HFFc6 (cell line): ENCODE measurements around the gene CDH13. TPM values are rescaled to one million over a fixed set of nuclear protein-coding genes. Genes with fewer than 3 reads are reported as not detected.

Experiments used
- DNase-seq: peaks from one replicate; pipeline ENCODE4 v3.0.0-alpha.2; 2018
- H3K27ac Mint-ChIP-seq: 2 replicates; pipeline ENCODE4 v1.8.0; 2020; ENCODE audit warnings: mild to moderate bottlenecking, mixed read lengths
- H3K27me3 Mint-ChIP-seq: 2 replicates; pipeline ENCODE4 v1.8.0; 2021; ENCODE audit warnings: mild to moderate bottlenecking, moderate library complexity, mixed read lengths; ENCODE audit not compliant: insufficient read depth
- H3K36me3 Mint-ChIP-seq: 2 replicates; pipeline ENCODE4 v1.8.0; 2021; ENCODE audit warnings: low read depth, mixed read lengths
- H3K4me1 Mint-ChIP-seq: 2 replicates; pipeline ENCODE4 v1.8.0; 2020; ENCODE audit warnings: low read depth, mixed read lengths
- H3K4me3 Mint-ChIP-seq: 2 replicates; pipeline ENCODE4 v1.8.0; 2020; ENCODE audit warnings: mild to moderate bottlenecking, moderate library complexity, mixed read lengths
- H3K9me3 Mint-ChIP-seq: 2 replicates; pipeline ENCODE4 v1.8.0; 2020; ENCODE audit warnings: mild to moderate bottlenecking, mixed read lengths
- total RNA-seq, 6 experiments: library from RNA; stranded (reverse); fragmentation: NEBNext Ultra II Directional; extraction: Animal tissue kit (Norgen Biotek cat#: 25700); gene quantifications; 2 replicates in 1 of 6; 3 replicates in 5 of 6; pipeline ENCODE4 v1.2.3, GENCODE V29; 2021
- TF ChIP-seq, protein P1 (sequence below): fragments of 200-600 bp; sonication (generic); IDR thresholded peaks from 2 replicates; pipeline ENCODE4 v1.5.0; 2021; ENCODE audit warnings: antibody characterized with exemption, mild to moderate bottlenecking

Gene CDH13
- total RNA-seq, 6 experiments from 2014 or later, result 3.6 to 14.7 (median 4.7) TPM

DNA sequence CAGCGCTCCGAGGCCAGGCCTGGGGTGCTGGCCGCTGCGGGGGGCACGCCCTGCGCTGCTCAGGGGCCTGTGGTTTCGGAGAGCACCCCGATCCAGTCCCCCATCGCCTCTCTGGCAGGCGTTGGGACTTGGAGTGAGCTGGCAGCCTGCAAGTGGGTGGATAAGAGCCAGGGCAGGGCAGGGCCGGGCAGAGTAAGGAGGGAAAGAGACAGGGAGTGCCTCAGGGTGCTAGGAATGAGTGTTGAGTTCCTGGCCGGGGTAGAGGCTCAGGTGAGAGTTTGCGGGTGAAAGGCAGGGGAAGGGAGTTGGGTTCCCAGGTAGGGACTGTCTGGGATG lies 1.3 kb downstream of the CDH13 start:
- Mint-ChIP-seq H3K36me3 (no peaks in the 10 kb centered on the region), H3K27me3 (peaks cover 19% of the 10 kb centered on the region), H3K4me3 (peak overlapping the region; percentile 73), H3K4me1 (peaks cover 53% of the 10 kb centered on the region), H3K27ac (peak overlapping the region; percentile 64), H3K9me3 (no peaks in the 10 kb centered on the region)
- DNase-seq, result peak; percentile 12
- TF ChIP-seq, protein P1, sequence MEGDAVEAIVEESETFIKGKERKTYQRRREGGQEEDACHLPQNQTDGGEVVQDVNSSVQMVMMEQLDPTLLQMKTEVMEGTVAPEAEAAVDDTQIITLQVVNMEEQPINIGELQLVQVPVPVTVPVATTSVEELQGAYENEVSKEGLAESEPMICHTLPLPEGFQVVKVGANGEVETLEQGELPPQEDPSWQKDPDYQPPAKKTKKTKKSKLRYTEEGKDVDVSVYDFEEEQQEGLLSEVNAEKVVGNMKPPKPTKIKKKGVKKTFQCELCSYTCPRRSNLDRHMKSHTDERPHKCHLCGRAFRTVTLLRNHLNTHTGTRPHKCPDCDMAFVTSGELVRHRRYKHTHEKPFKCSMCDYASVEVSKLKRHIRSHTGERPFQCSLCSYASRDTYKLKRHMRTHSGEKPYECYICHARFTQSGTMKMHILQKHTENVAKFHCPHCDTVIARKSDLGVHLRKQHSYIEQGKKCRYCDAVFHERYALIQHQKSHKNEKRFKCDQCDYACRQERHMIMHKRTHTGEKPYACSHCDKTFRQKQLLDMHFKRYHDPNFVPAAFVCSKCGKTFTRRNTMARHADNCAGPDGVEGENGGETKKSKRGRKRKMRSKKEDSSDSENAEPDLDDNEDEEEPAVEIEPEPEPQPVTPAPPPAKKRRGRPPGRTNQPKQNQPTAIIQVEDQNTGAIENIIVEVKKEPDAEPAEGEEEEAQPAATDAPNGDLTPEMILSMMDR, result no peak

DNA sequence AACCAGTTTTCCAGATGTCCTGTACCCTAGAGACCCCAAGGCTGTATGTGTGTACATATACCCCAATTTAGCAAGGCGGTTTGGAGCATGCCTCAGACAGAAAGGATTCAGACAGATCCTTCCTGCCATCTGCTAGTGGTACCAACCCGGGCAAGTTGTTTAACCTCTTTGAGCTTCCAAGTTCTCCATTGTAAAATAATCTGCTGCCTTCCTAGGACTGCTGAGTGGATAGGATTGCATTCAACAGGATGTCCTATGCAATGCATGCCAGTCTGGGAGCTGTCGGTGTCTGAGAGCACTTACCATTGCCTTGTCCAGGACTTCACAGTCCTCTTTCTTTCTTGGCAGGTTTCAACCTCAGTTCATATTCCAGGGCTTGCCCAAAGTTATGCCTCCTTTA lies 1.9 kb downstream of the CDH13 start:
- DNase-seq, result no peak
- no peaks in the 10 kb centered on the region for H3K36me3 Mint-ChIP-seq
- H3K4me1 Mint-ChIP-seq, result peaks cover 55% of the 10 kb centered on the region
- peak overlapping the region; percentile 73 for H3K4me3 Mint-ChIP-seq
- H3K27ac Mint-ChIP-seq, result peak overlapping the region; percentile 86
- peaks cover 13% of the 10 kb centered on the region for H3K27me3 Mint-ChIP-seq
- TF ChIP-seq, protein P1, result no peak
- no peaks in the 10 kb centered on the region for H3K9me3 Mint-ChIP-seq

DNA sequence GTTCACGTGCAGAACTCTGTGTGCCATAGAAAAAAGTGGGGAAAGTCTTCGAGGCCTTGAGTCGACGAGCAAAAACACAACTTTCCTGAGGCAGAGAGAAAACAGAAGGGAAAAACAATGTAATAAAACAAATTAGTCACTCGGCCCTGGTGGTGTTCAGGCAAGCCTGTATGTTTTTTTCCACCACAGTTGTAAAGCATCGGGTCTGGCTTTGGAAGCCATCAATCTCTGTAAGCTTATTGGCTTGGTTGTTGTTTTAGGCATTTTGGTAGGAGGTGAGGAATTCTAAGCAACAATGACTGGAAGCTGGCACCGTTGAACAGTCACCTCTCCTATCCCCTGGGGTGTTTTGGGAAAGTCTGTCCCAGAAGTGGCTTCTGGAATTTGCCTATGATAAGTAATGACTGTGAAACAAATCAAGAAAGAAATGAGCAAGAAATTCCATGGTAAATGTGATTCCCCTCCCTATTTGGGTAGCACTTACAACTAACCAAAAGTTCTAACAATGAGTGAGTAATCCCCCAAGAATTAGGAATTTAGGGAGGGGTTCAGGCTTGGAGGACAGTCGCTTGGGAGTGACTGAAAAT lies 2.8 kb downstream of the CDH13 start:
- peak overlapping the region; percentile 73 for H3K4me3 Mint-ChIP-seq
- H3K27me3 Mint-ChIP-seq, result peaks cover 11% of the 10 kb centered on the region
- peak overlapping the region; percentile 86 for H3K27ac Mint-ChIP-seq
- peaks cover 63% of the 10 kb centered on the region for H3K4me1 Mint-ChIP-seq
- TF ChIP-seq, protein P1, result no peak
- DNase-seq, result peak; percentile 79
- H3K36me3 Mint-ChIP-seq, result no peaks in the 10 kb centered on the region
- H3K9me3 Mint-ChIP-seq, result no peaks in the 10 kb centered on the region

DNA sequence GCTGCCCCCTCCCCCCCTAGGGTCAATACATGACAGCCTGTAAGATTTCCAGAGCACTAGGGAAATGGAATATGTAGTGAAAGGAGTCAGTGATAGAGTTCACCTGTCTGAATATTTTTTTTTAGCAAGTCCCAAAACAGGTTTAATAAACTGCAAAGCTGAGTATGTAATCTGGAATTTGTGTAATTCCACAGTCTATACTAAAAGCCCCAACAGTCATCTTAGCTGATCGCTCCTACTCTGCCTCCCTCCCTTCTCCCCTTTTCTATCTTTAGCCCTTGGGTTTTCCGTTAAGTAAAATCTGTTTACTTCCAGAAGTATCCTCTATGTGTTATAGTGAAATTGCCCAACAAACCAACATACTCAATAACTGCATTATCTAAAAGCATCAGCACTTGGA lies 3.5 kb downstream of the CDH13 start:
- Mint-ChIP-seq H3K36me3 (peaks cover 5% of the 10 kb centered on the region; the same call in 1 of the 2 replicates), H3K9me3 (no peaks in the 10 kb centered on the region), H3K4me3 (peak overlapping the region; percentile 73), H3K4me1 (peaks cover 70% of the 10 kb centered on the region), H3K27me3 (peaks cover 7% of the 10 kb centered on the region), H3K27ac (peak overlapping the region; percentile 86)
- TF ChIP-seq, protein P1, result no peak
- peak; percentile 30 for DNase-seq

DNA sequence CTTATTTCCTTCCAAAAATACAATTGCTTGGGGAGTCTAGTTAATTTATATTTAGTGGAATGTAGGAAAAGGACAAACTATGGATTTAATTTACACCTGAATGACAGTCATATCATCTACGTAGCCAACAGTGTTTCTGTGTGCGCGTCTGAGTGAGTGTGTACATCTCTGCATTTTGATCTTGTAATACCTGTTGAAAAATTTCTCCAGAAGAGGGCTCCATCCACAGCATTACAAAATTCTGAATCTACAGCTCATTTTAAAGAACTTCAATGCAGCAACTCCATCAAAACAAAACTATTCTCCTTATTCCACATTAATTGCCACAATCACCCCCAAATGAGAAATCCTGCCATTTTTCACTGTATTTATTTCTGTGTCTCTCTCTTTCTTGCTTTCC lies 3.9 kb downstream of the CDH13 start:
- H3K9me3 Mint-ChIP-seq, result no peaks in the 10 kb centered on the region
- peak; percentile 28 for DNase-seq
- H3K36me3 Mint-ChIP-seq, result peaks cover 6% of the 10 kb centered on the region; the same call in 1 of the 2 replicates
- H3K27me3 Mint-ChIP-seq, result peaks cover 7% of the 10 kb centered on the region
- TF ChIP-seq, protein P1, result peak; percentile 71
- peak overlapping the region; percentile 86 for H3K27ac Mint-ChIP-seq
- H3K4me3 Mint-ChIP-seq, result peak overlapping the region; percentile 73
- H3K4me1 Mint-ChIP-seq, result peaks cover 73% of the 10 kb centered on the region
